Muscle of back (tissue), 11 donors: ENCODE results near the gene MAN2B2. TPM values are rescaled to one million over a fixed set of nuclear protein-coding genes. Genes with fewer than 3 reads are reported as not detected.
"Not testable (repeated sequence)": the region's sequence is repeated elsewhere in the genome, so short reads cannot be mapped to it uniquely, and the experiment has no call there.

ENCODE experiments used
- DNase-seq, 3 donors: peaks; one replicate each; pipeline versions ENCODE4 v3.0.0 to v3.0.0-alpha.2; 2013
- polyA plus RNA-seq, 10 donors: library from polyadenylated mRNA; unstranded; fragments of 120-200 nt; gene quantifications; one replicate each; pipeline ENCODE4 v1.2.1, GENCODE V29; 2013; ENCODE audit not compliant: insufficient read length in 10 of 10

MAN2B2 gene
- polyA plus RNA-seq, 10 donors = 6.0 to 10.7 (median 8.1) TPM

- no peak for DNase-seq
These were observed 39.0 kb downstream of the MAN2B2 start for GRCh38 chr4:6613676-6614651.

GRCh38 chr4:6614701-6615230 lies 39.8 kb downstream of the MAN2B2 start:
- DNase-seq = no peak

GRCh38 chr4:6616087-6616995 lies 41.4 kb downstream of the MAN2B2 start:
- no peak for DNase-seq

- DNase-seq = no peak
These were observed 42.3 kb downstream of the MAN2B2 start for GRCh38 chr4:6617246-6617645.

GRCh38 chr4:6618386-6619115 lies 43.6 kb downstream of the MAN2B2 start:
- DNase-seq = no peak

- no peak for DNase-seq
These were observed 44.1 kb downstream of the MAN2B2 start for GRCh38 chr4:6619116-6619465.

- DNase-seq = no peak
These were observed 44.7 kb downstream of the MAN2B2 start for GRCh38 chr4:6619466-6620255.

GRCh38 chr4:6620296-6620695 lies 45.3 kb downstream of the MAN2B2 start:
- DNase-seq = no peak

GRCh38 chr4:6620891-6621555 lies 46.0 kb downstream of the MAN2B2 start:
- DNase-seq = no peak

- DNase-seq = no peak
These were observed 46.6 kb downstream of the MAN2B2 start for GRCh38 chr4:6621556-6621927.

GRCh38 chr4:6622744-6623143 lies 47.8 kb downstream of the MAN2B2 start:
- DNase-seq = no peak

GRCh38 chr4:6625256-6625655 lies 50.3 kb downstream of the MAN2B2 start:
- DNase-seq = no peak

- DNase-seq = no peak
These were observed 51.1 kb downstream of the MAN2B2 start for GRCh38 chr4:6626066-6626465.

- no peak for DNase-seq
These were observed 52.8 kb downstream of the MAN2B2 start for GRCh38 chr4:6627832-6628231.

GRCh38 chr4:6628484-6628883 lies 53.5 kb downstream of the MAN2B2 start:
- DNase-seq = not testable (repeated sequence)

- DNase-seq = no peak
These were observed 57.1 kb downstream of the MAN2B2 start for GRCh38 chr4:6632125-6632524.

- DNase-seq = peak in 1 of 3 donors; percentile 7
These were observed 58.3 kb downstream of the MAN2B2 start for GRCh38 chr4:6633091-6633906.

- no peak for DNase-seq
These were observed 59.8 kb downstream of the MAN2B2 start for GRCh38 chr4:6634746-6635145.

GRCh38 chr4:6639137-6639680 lies 64.2 kb downstream of the MAN2B2 start:
- DNase-seq = no peak
